ENCODE data around the gene ERFL.
A peak's percentile ranks its signal among the peaks of the same experiment; 100 is the strongest.
"Not testable (repeated sequence)": the region's sequence is repeated elsewhere in the genome, so short reads cannot be mapped to it uniquely, and the experiment has no call there.

ERFL gene

GRCh38 chr19:41886761-41887710, 41.2 kb downstream of the ERFL start:
- Mint-ChIP-seq H3K27ac (peak overlapping the region; percentile 80), H3K36me3 (peaks cover 14% of the 10 kb centered on the region), H3K9me3 (no peaks in the 10 kb centered on the region), H3K4me3 (peak overlapping the region; percentile 85), H3K27me3 (no peaks in the 10 kb centered on the region), H3K4me1 (peaks cover 58% of the 10 kb centered on the region)

DNA sequence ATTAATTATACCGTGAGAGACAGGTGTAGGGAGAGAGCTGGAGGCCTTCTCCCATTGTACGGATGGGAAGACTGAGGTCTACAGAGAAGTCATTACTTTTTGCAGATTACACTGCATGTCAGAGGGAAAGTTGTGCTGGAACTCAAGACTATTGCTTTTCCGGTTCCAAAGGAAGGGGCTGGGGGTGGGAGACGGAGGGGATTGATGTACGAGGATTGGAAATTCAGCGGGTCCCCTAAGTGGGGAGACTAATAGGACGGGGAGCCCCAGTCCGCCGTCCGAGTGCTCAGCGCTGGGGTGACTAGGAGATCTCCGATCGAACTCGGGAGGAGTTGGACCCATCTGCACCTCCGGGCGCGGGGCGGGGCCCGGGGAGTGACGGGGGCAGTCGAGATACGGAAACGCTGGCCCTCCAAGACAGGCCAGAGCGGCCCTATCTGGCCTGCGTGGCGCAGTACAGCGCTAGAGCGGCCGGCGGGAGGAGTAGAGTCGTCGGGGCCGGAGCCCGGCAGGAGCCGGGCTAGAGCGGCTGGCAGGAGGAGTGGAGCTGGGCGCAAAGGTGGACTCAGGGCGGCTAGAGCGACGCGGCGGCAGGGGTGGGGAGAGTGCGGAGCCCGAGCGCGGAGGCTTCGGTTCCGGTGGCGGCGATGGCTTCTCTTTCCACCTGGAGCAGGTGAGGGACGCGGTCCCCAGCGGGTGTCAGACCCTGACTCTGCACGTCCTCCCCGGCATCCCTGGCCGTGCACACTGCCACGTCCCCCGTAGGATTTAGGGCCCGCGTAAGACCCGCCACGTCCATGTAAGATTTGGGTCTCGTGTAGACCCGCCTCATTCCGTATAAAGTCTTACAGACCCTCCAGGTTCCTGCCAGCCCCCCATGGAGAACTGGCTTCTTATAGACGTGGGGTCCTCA, 44.2 kb downstream of the ERFL start:
- H3K27ac Mint-ChIP-seq = peak overlapping the region; percentile 99
- peaks cover 62% of the 10 kb centered on the region for H3K4me1 Mint-ChIP-seq
- no peaks in the 10 kb centered on the region for H3K9me3 Mint-ChIP-seq
- peak overlapping the region; percentile 85 for H3K4me3 Mint-ChIP-seq
- H3K36me3 Mint-ChIP-seq = peaks cover 10% of the 10 kb centered on the region
- H3K27me3 Mint-ChIP-seq = no peaks in the 10 kb centered on the region

DNA sequence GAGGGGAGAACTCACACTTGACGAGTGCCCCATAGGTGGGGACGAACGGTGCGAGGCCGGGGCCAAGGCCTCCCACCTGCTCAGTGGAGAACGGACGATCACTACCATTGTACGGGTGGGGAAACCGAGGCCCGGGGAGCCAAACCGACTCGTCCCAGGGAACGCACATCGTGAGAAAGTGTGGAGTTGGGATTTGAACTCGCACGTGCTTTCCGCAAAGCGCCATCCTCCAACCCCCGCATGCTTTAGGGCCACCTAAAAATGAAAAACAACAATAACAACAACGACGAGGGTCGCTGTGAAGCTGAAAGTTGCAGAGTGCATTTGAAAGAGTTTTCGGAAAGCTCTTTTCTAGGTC, 44.8 kb downstream of the ERFL start:
- Mint-ChIP-seq H3K27ac (peak overlapping the region; percentile 99), H3K27me3 (no peaks in the 10 kb centered on the region), H3K36me3 (peaks cover 10% of the 10 kb centered on the region), H3K4me1 (peaks cover 62% of the 10 kb centered on the region), H3K9me3 (no peaks in the 10 kb centered on the region), H3K4me3 (peak overlapping the region; percentile 85)

GRCh38 chr19:41882568-41883462, 45.4 kb downstream of the ERFL start, which contains the start of gene ARHGEF1:
Gene ARHGEF1 (plus strand): TSS chr19:41883184. CDS start chr19:41888083, 4,899 bp downstream.
- Mint-ChIP-seq H3K27me3 (no peaks in the 10 kb centered on the region), H3K4me3 (peak within 1 kb of the TSS; percentile 95), H3K27ac (peak within 1 kb of the TSS; percentile 99), H3K9me3 (no peaks in the 10 kb centered on the region), H3K36me3 (peaks cover 6% of the 10 kb centered on the region), H3K4me1 (peaks cover 62% of the 10 kb centered on the region)

- Mint-ChIP-seq H3K4me3 (peak overlapping the region; percentile 39), H3K9me3 (no peaks in the 10 kb centered on the region), H3K27me3 (no peaks in the 10 kb centered on the region), H3K27ac (peak overlapping the region; percentile 93), H3K36me3 (peaks cover 6% of the 10 kb centered on the region), H3K4me1 (peaks cover 68% of the 10 kb centered on the region)
Observed at GRCh38 chr19:41880329-41880708, 47.9 kb downstream of the ERFL start.

DNA sequence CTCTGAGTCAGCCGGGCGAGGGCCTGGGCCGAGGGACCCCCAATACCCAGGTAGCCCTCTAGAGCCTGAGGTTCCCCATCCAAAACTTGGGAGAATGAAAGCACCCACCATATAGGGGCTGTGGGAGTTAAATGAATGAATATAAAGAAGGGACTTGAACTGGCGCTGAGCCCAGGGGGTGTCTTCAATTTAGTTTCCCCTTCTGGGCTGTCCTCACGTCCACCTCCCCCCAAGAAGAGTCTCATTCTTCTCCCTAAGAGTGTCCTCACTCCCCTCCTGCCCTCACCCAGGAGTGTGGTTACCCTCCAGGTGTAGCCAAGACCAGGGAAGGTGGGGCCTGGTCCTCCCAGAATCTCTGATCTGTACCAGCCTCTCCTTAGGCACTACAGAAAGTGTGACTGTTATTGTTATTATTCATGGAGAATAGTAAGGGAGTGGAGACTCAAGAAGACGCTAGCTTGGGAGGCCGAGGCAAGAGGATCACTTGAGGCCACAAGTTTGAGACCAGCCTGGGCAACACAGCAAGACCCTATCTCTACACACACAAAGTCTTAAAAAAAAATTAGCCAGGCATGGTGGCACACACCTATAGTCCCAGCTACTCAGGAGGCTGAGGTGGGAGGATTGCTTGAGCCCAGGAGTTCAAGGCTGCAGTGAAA, 48.5 kb downstream of the ERFL start:
- Mint-ChIP-seq H3K27ac (peak overlapping the region; percentile 93), H3K9me3 (no peaks in the 10 kb centered on the region), H3K36me3 (peaks cover 6% of the 10 kb centered on the region), H3K4me3 (peak overlapping the region; percentile 39), H3K27me3 (no peaks in the 10 kb centered on the region), H3K4me1 (peaks cover 67% of the 10 kb centered on the region)

GRCh38 chr19:41879080-41879479, 49.2 kb downstream of the ERFL start:
- Mint-ChIP-seq H3K27ac (peak overlapping the region; percentile 46), H3K4me3 (no peak overlapping the region)

DNA sequence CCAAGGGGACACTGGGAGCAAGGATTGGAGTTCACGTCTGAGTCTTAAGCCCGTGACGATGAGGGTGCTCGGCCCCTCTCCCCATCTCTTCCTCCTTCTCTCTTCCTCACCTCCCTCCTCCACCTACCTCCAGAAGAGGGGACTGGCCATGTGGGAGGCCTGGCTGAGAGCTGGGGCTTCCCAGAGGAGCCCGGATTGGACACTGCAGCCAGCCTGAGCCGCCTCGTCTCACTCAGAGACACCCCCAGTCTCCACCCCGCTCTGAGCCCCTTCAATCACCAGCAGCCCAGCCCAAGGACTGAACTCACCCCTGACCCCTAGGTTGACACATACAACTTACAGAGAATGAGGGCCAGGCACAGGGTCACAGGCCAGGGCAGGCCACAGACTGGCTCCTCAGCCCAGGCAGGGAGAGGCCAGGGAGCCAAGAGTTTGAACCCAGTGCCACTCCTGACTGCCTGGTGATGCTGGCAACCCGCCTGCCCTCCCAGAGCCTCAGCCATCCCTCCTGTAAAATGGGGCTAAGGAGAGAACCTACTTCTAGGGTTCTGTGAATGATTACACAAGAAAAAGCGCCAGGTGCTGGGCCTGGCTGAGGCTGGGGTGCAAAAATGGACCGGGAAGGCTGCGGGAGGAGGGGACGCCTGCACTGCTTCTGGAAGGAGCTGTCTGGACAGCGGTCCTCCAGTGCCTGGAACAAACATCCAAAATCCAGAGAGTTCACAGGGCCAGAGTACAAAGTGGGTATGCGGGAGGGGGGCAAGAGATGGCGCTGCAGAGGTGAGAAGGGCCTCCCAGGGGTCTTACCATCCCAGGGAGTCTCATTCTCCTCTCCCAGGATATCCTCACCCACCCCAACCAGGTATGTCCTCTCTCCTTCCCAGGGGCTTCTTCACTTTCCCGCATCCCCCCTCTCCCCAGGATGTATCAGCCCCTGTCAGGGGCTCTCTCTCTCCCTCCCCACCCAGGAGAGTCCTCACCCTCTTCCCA, 50.0 kb downstream of the ERFL start:
- peaks cover 73% of the 10 kb centered on the region for H3K4me1 Mint-ChIP-seq
- H3K9me3 Mint-ChIP-seq = no peaks in the 10 kb centered on the region
- peak overlapping the region; percentile 30 for H3K4me3 Mint-ChIP-seq
- H3K36me3 Mint-ChIP-seq = peaks cover 2% of the 10 kb centered on the region
- peak overlapping the region; percentile 74 for H3K27ac Mint-ChIP-seq
- no peaks in the 10 kb centered on the region for H3K27me3 Mint-ChIP-seq

More at GRCh38 chr19:41879080-41879479, 49.2 kb downstream of the ERFL start:
- no peaks in the 10 kb centered on the region for H3K9me3 Mint-ChIP-seq
- no peaks in the 10 kb centered on the region for H3K27me3 Mint-ChIP-seq
- H3K4me1 Mint-ChIP-seq = peaks cover 70% of the 10 kb centered on the region
- H3K36me3 Mint-ChIP-seq = peaks cover 6% of the 10 kb centered on the region

DNA sequence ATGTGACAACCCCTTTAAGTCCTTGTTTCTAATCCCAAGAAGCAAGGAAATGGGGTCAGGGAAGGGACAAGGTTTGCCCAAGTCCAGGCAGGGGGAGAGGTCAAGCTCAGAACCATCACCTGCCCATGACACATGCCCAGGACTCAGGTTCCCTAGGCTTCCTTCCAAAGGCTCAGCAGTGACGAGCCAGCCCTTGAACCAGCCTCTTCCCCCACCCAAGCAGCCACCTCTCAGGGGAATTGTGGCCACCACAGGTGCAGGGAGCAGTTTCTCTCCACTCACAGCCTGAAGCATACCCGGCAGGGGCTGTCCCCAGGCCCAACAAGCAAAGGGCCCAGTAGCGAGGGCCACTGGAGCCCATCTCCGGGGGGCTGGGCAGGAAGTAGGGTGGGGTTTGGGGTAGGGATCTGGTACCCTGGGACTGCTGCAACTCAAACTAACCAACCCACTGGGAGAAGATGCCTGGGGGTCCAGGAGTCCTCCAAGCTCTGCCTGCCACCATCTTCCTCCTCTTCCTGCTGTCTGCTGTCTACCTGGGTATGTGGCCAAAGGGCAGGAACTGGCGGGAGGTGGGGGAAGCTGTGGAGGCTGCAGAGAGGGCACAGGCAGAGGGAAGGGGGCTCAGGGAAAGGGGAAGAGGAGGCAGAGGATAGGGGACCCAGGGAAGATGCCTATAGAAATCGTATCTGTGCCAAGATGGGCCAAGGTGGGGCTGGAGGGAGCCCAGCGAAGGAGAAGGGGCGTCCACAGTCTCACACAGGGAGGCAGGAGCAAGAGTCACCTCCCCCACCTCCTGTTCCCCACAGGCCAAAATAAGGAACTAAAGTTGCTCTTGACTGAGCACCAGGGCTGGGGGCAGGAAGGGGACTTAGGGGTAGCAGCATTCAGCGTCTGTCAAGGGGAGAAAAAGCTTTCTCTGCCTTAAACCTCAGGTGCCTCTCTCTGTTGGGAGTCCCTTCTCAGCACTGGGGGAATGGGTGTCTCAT, 51.1 kb downstream of the ERFL start, which contains the start of gene CD79A:
Gene CD79A (plus strand): TSS at position 433 of the 986 bp plus-strand sequence. CDS start 26 bp downstream, at position 459.
- no peaks in the 10 kb centered on the region for H3K27me3 Mint-ChIP-seq
- H3K36me3 Mint-ChIP-seq = no peaks in the 10 kb centered on the region
- peak within 1 kb of the TSS; percentile 74 for H3K27ac Mint-ChIP-seq
- H3K9me3 Mint-ChIP-seq = no peaks in the 10 kb centered on the region
- H3K4me3 Mint-ChIP-seq = peak within 1 kb of the TSS; percentile 30
- peaks cover 77% of the 10 kb centered on the region for H3K4me1 Mint-ChIP-seq

GRCh38 chr19:41875973-41876372, 52.3 kb downstream of the ERFL start:
- not testable (repeated sequence) for H3K36me3 Mint-ChIP-seq, H3K27me3 Mint-ChIP-seq, H3K9me3 Mint-ChIP-seq
- peak overlapping the region; percentile 98 for H3K27ac Mint-ChIP-seq
- peak overlapping the region; percentile 63 for H3K4me3 Mint-ChIP-seq
- peaks cover 82% of the 10 kb centered on the region for H3K4me1 Mint-ChIP-seq

DNA sequence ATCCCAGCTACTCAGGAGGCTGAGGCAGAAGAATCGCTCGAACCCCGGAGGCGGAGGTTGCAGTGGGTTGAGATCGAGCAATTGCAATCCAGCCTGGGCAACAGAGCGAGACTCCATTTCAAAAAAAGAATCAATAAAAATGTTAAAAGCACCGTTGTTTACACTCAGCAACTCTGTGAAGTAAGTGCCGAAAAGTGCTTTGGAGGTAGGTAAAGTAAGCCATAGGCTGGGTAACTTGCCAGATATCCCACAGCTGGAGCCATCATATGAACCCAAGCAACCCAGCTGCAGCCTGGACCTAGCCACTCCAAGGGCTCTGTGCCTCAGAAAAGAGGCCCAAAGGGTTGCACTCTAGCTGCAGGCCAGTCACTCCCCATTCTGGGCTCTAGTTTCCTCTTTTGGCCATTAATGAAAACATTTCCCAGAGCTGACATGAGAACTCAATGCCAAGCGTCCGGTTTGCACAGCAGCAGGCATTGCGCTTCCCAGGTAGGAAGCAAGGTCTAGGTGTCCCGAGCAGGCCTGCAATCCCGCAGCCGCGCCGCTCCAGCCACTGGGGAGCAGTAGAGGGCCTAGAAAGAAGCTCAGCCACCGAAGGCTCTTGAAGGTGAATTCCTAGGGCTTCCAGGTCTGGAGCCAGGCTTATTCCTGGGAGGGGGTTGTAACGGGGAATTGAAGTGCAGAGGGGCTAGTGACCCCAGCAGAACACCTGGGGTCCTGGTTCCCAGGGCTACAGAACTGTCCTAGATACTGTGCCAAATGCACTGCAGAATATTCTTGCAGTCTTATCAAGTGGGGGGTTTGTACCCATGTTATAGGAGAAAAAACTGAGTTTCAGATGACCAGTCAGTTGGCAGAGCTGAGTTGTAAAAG, 55.2 kb downstream of the ERFL start:
- peak overlapping the region; percentile 58 for H3K4me3 Mint-ChIP-seq
- peak overlapping the region; percentile 89 for H3K27ac Mint-ChIP-seq
- no peaks in the 10 kb centered on the region for H3K9me3 Mint-ChIP-seq
- H3K4me1 Mint-ChIP-seq = peaks cover 80% of the 10 kb centered on the region
- H3K36me3 Mint-ChIP-seq = peaks cover 12% of the 10 kb centered on the region
- no peaks in the 10 kb centered on the region for H3K27me3 Mint-ChIP-seq

DNA sequence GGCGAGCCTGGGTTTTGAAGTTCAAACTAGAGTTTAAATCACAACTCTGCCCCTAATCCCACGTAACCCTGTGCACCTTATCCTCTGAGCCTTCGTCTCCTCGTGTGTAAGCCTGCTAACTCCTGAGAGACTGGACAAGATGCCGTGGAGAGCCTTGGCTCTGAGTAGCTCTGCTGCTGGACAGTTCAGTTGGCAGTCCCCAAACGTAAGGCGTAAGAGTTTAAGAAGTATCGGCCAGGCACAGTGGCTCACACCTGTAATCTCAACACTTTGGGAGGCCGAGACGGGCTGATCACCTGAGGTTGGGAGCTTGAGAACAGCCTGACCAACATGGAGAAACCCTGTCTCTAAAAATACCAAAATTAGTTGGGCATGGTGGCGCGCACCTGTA, 55.9 kb downstream of the ERFL start:
- Mint-ChIP-seq H3K9me3 (no peaks in the 10 kb centered on the region), H3K27ac (peak overlapping the region; percentile 89), H3K4me3 (peak overlapping the region; percentile 57), H3K36me3 (peaks cover 15% of the 10 kb centered on the region), H3K27me3 (no peaks in the 10 kb centered on the region), H3K4me1 (peaks cover 79% of the 10 kb centered on the region)

Data from activated naive CD4-positive, alpha-beta T cell treated with anti-CD3 and anti-CD28 coated beads, Interleukin-2, amount 50 U/mL, for 24 hours (primary cell).